GM23338 (cell line): ENCODE results near the gene PERP. TPM values are rescaled to one million over a fixed set of nuclear protein-coding genes. Genes with fewer than 3 reads are reported as not detected.

ENCODE experiments used
- ATAC-seq: fragments of 200-7000 bp; cut with Tn5 transposase; 3 replicates; pipeline ENCODE4 v1.9.1; 2020
- DNase-seq: peaks from one replicate; pipeline ENCODE4 v3.0.0-alpha.2; 2015; ENCODE audit warnings: low spot score
- H2AFZ ChIP-seq: fragments of 200-600 bp; sonication (generic); 2 replicates; pipeline ENCODE4 v1.8.0; 2016; ENCODE audit warnings: antibody characterized with exemption, mild to moderate bottlenecking, moderate library complexity
- H3F3A ChIP-seq: fragments of 200-600 bp; sonication (generic); replicated peaks from 2 replicates; pipeline ENCODE4 v1.8.0; 2017; ENCODE audit warnings: antibody characterized with exemption, mixed run types, low read depth
- H3K27ac ChIP-seq: fragments of 200-600 bp; sonication (generic); 2 replicates; pipeline ENCODE4 v1.6.1; 2016; ENCODE audit warnings: low read depth
- H3K27me3 ChIP-seq: fragments of 200-600 bp; sonication (generic); 2 replicates; pipeline ENCODE4 v1.8.0; 2016; ENCODE audit warnings: mild to moderate bottlenecking, mixed run types, moderate library complexity; ENCODE audit not compliant: insufficient read depth
- H3K36me3 ChIP-seq: fragments of 200-600 bp; sonication (generic); 2 replicates; pipeline ENCODE4 v1.8.0; 2016; ENCODE audit warnings: mild to moderate bottlenecking; ENCODE audit not compliant: insufficient read depth
- H3K4me1 ChIP-seq: fragments of 200-600 bp; sonication (generic); 2 replicates; pipeline ENCODE4 v1.8.0; 2016; ENCODE audit warnings: mild to moderate bottlenecking, moderate library complexity; ENCODE audit not compliant: insufficient read depth
- H3K4me2 ChIP-seq: fragments of 200-600 bp; sonication (generic); 2 replicates; pipeline ENCODE4 v1.7.1; 2017; ENCODE audit warnings: mixed run types
- H3K4me3 ChIP-seq: fragments of 200-600 bp; sonication (generic); 2 replicates; pipeline ENCODE4 v1.6.1; 2016; ENCODE audit warnings: mixed run types
- H3K79me2 ChIP-seq: fragments of 200-600 bp; sonication (generic); replicated peaks from 2 replicates; pipeline ENCODE4 v1.8.0; 2017; ENCODE audit warnings: mild to moderate bottlenecking; ENCODE audit not compliant: insufficient read depth
- H3K9me2 ChIP-seq: fragments of 200-600 bp; sonication (generic); 2 replicates; pipeline ENCODE4 v1.8.0; 2017; ENCODE audit not compliant: insufficient read depth
- H4K20me1 ChIP-seq: fragments of 200-600 bp; sonication (generic); replicated peaks from 2 replicates; pipeline ENCODE4 v1.8.0; 2017; ENCODE audit warnings: mild to moderate bottlenecking; ENCODE audit not compliant: insufficient read depth
- H3K27ac Mint-ChIP-seq: 2 replicates; pipeline ENCODE4 v1.8.0; 2020; ENCODE audit warnings: inconsistent platforms, mild to moderate bottlenecking, moderate library complexity, mixed read lengths
- H3K27me3 Mint-ChIP-seq: 3 replicates; pipeline ENCODE4 v1.8.0; 2022; ENCODE audit warnings: low read depth, mild to moderate bottlenecking, moderate library complexity, mixed read lengths, inconsistent platforms; ENCODE audit not compliant: insufficient read depth, poor library complexity
- H3K36me3 Mint-ChIP-seq: 3 replicates; pipeline ENCODE4 v1.8.0; 2021; ENCODE audit warnings: low read depth, mild to moderate bottlenecking, inconsistent platforms, moderate library complexity, mixed read lengths
- H3K4me1 Mint-ChIP-seq: 3 replicates; pipeline ENCODE4 v1.8.0; 2020; ENCODE audit warnings: mild to moderate bottlenecking, inconsistent platforms, mixed read lengths
- H3K4me3 Mint-ChIP-seq: 3 replicates; pipeline ENCODE4 v1.8.0; 2021; ENCODE audit warnings: moderate library complexity, mild to moderate bottlenecking, inconsistent platforms, mixed read lengths
- H3K9me3 Mint-ChIP-seq: 3 replicates; pipeline ENCODE4 v1.8.0; 2020; ENCODE audit warnings: moderate library complexity, mild to moderate bottlenecking, inconsistent platforms, mixed read lengths
- EZH2phosphoT487 ChIP-seq: fragments of 200-600 bp; sonication (generic); IDR thresholded peaks from one replicate; pipeline ENCODE4 v1.8.1; 2018; ENCODE audit warnings: antibody characterized with exemption; ENCODE audit not compliant: unreplicated experiment
- JUNB ChIP-seq: IDR thresholded peaks from one replicate; pipeline ENCODE4 v1.6.1; 2016; ENCODE audit warnings: antibody characterized with exemption; ENCODE audit not compliant: unreplicated experiment
- NANOG ChIP-seq: IDR thresholded peaks from 2 replicates; pipeline ENCODE4 v1.6.1; 2016; ENCODE audit warnings: antibody characterized with exemption, borderline replicate concordance
- STAT1 ChIP-seq: IDR thresholded peaks from one replicate; pipeline ENCODE4 v1.6.1; 2016; ENCODE audit warnings: antibody characterized with exemption; ENCODE audit not compliant: unreplicated experiment
- ZNF331 ChIP-seq: fragments of 250-450 bp; sonication (Bioruptor Pico); IDR thresholded peaks from 2 replicates; pipeline ENCODE4 v1.5.0; 2020; ENCODE audit warnings: low read depth, mild to moderate bottlenecking, moderate library complexity
- ZNF462 ChIP-seq: fragments of 250-450 bp; sonication (Bioruptor Pico); IDR thresholded peaks from 2 replicates; pipeline ENCODE4 v1.5.0; 2020; ENCODE audit warnings: mild to moderate bottlenecking, moderate library complexity
- polyA plus RNA-seq: library from polyadenylated mRNA; unstranded; fragments of >200 nt; fragmentation: Nextera tagmentation; extraction: Ambion mirVana; gene quantifications from 2 replicates; pipeline ENCODE4 v1.2.1, GENCODE V29; 2016
- total RNA-seq: library from RNA; depleted of rRNA; stranded (reverse); fragments of >200 nt; shearing (Covaris generic); gene quantifications from 2 replicates; pipeline ENCODE4 v1.2.3, GENCODE V29; 2014
- TF ChIP-seq, protein P1 (sequence below), 2 experiments: fragments of 200-600 bp in 1 of 2; sonication (generic) in 1 of 2; conservative IDR thresholded peaks; 2 replicates each; pipeline versions ENCODE4 v1.5.1 to v1.6.1; 2016 to 2017; ENCODE audit warnings: antibody characterized with exemption in 2 of 2, low read depth in 2 of 2, mild to moderate bottlenecking in 2 of 2, moderate library complexity in 1 of 2
- TF ChIP-seq, protein P2 (sequence below): IDR thresholded peaks from 2 replicates; pipeline ENCODE4 v1.6.1; 2016; ENCODE audit warnings: antibody characterized with exemption

The PERP gene
- total and polyA plus RNA-seq, 2 experiments from 2014 or later, result 23.7 to 28.4 TPM

- TF ChIP-seq ZNF462 (CRISPR knock-in tag) (no peak), NANOG (no peak), JUNB (no peak), EZH2phosphoT487 (no peak)
Observed at GRCh38 chr6:138110229-138110628, 3.0 kb upstream of the PERP start (continued).

DNA sequence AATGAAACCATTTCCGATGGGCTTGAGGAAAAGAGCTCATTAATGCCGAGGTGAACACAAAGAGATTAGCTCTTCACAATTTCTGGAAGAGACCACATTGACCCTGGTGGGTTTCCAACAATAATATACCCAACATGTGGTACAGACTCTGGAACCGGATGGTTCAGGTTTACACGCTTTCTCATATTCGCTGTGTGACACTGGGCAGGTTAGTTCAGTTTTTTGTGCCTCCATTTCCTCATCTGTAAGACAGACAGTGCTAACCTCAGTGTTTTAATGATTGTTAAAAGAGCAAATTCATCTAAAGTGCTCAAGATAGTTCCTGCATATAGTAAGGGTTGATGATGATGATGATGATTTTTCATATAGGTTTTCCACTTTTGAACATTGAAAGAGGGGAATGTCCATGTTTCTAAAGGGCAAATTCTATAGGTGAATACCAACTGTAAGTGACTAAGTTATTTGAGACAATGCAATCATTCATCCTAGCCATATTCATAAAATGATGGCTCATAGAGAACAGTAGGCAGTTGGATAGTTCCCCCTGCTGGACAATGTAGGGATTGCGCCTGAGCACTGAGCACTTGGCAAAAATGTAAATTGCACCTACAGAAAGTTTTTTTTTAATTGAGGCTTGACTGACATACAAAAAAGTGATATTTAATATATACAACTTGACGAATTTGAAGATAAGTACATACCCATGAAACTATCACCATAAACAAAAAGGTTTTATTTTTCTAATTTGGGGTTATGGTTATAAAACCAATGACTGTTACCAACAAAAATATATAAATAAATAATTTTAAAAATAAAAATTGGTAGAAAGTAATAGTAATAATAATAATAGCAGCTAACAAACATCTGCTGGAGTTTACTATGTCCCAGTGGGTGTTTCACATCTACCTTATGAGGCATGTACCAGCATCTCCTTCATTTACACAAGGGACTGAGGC, 2.1 kb upstream of the PERP start:
- Histone ChIP-seq H2AFZ (no peak overlapping the region), H3K4me3 (no peak overlapping the region), H3F3A (no peaks in the 10 kb centered on the region), H3K79me2 (peaks cover 10% of the 10 kb centered on the region), H3K27me3 (peaks cover 14% of the 10 kb centered on the region), H4K20me1 (no peaks in the 10 kb centered on the region), H3K9me2 (no peaks in the 10 kb centered on the region), H3K4me2 (no peak overlapping the region), H3K27ac (no peak overlapping the region), H3K4me1 (peaks cover 15% of the 10 kb centered on the region), H3K36me3 (no peaks in the 10 kb centered on the region)
- Mint-ChIP-seq H3K27ac (no peak overlapping the region), H3K36me3 (no peaks in the 10 kb centered on the region), H3K9me3 (no peaks in the 10 kb centered on the region; the same call in 1 of the 3 replicates), H3K27me3 (peaks cover 7% of the 10 kb centered on the region), H3K4me1 (peaks cover 21% of the 10 kb centered on the region), H3K4me3 (no peak overlapping the region)
- DNase-seq (peak; percentile 65), ATAC-seq (no peak)
- TF ChIP-seq STAT1 (no peak), ZNF331 (CRISPR knock-in tag) (no peak)
- TF ChIP-seq, protein P1, sequence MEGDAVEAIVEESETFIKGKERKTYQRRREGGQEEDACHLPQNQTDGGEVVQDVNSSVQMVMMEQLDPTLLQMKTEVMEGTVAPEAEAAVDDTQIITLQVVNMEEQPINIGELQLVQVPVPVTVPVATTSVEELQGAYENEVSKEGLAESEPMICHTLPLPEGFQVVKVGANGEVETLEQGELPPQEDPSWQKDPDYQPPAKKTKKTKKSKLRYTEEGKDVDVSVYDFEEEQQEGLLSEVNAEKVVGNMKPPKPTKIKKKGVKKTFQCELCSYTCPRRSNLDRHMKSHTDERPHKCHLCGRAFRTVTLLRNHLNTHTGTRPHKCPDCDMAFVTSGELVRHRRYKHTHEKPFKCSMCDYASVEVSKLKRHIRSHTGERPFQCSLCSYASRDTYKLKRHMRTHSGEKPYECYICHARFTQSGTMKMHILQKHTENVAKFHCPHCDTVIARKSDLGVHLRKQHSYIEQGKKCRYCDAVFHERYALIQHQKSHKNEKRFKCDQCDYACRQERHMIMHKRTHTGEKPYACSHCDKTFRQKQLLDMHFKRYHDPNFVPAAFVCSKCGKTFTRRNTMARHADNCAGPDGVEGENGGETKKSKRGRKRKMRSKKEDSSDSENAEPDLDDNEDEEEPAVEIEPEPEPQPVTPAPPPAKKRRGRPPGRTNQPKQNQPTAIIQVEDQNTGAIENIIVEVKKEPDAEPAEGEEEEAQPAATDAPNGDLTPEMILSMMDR (conservative IDR thresholded peaks at IDR 0.05; ENCODE audit: low read depth in 2 of 2), result peak; percentile 91 to 98
- TF ChIP-seq, protein P2, sequence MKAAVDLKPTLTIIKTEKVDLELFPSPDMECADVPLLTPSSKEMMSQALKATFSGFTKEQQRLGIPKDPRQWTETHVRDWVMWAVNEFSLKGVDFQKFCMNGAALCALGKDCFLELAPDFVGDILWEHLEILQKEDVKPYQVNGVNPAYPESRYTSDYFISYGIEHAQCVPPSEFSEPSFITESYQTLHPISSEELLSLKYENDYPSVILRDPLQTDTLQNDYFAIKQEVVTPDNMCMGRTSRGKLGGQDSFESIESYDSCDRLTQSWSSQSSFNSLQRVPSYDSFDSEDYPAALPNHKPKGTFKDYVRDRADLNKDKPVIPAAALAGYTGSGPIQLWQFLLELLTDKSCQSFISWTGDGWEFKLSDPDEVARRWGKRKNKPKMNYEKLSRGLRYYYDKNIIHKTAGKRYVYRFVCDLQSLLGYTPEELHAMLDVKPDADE, result no peak
